GM19099 (cell line): ENCODE measurements around the gene IL3.

Experiments used
- POLR2A ChIP-seq: IDR thresholded peaks from 3 replicates; pipeline ENCODE4 v1.6.1; 2011; ENCODE audit warnings: low read depth; ENCODE audit not compliant: insufficient read length; ENCODE audit errors: extremely low read depth

The IL3 gene

GRCh38 chr5:132059043-132059695 is 1.3 kb upstream of the IL3 start:
- no peak for TF ChIP-seq POLR2A

- no peak for TF ChIP-seq POLR2A
These were observed 557 bp upstream of the IL3 start for GRCh38 chr5:132059696-132060500.

- TF ChIP-seq POLR2A = no peak
These were observed 2.8 kb downstream of the IL3 start for GRCh38 chr5:132063090-132063911.

GRCh38 chr5:132064140-132064539 is 3.7 kb downstream of the IL3 start:
- no peak for TF ChIP-seq POLR2A

GRCh38 chr5:132064738-132065331 is 4.4 kb downstream of the IL3 start:
- no peak for TF ChIP-seq POLR2A

- no peak for TF ChIP-seq POLR2A
These were observed 5.0 kb downstream of the IL3 start for GRCh38 chr5:132065351-132065937.

- TF ChIP-seq POLR2A = no peak
These were observed 5.7 kb downstream of the IL3 start for GRCh38 chr5:132065951-132066701.

GRCh38 chr5:132066871-132067270 is 6.4 kb downstream of the IL3 start:
- TF ChIP-seq POLR2A = no peak

GRCh38 chr5:132067451-132067850 is 7.0 kb downstream of the IL3 start:
- no peak for TF ChIP-seq POLR2A

- no peak for TF ChIP-seq POLR2A
These were observed 7.7 kb downstream of the IL3 start for GRCh38 chr5:132067941-132068808.

GRCh38 chr5:132069561-132069960 is 9.1 kb downstream of the IL3 start:
- no peak for TF ChIP-seq POLR2A

GRCh38 chr5:132069994-132070393 is 9.5 kb downstream of the IL3 start:
- TF ChIP-seq POLR2A = no peak
